T-cell (primary cell): ENCODE data around the gene RGN. TPM values are rescaled to one million over a fixed set of nuclear protein-coding genes. Genes with fewer than 3 reads are reported as not detected.
"Not testable (repeated sequence)": the region's sequence is repeated elsewhere in the genome, so short reads cannot be mapped to it uniquely, and the experiment has no call there.

ENCODE experiments used
- ATAC-seq, 4 experiments: fragments of 200-7000 bp in 3 of 4; fragments of 150-1000 bp in 1 of 4; cut with Tn5 transposase; replicated peaks in 1 of 4; 1 replicate in 3 of 4; 2 replicates in 1 of 4; pipeline ENCODE4 v1.10.0; 2021; ENCODE audit warnings: moderate library complexity in 3 of 4, mild to moderate bottlenecking in 2 of 4, moderate number of reproducible peaks in 1 of 4
- CTCF ChIA-PET, 2 donors: fragments of 300-600 bp; sonication (Branson Sonifier 250); formaldehyde crosslinking; loops; one replicate each; lab custom pipeline; 2022; ENCODE audit warnings: antibody characterized with exemption in 2 of 2; lab: Charles Lee
- POLR2A ChIA-PET, 2 donors: fragments of 300-600 bp; sonication (Branson Sonifier 250); formaldehyde crosslinking; loops; one replicate each; lab custom pipeline; 2022; ENCODE audit warnings: antibody characterized with exemption in 2 of 2; lab: Charles Lee
- DNase-seq, 35 experiments: peaks; one replicate each; pipeline versions ENCODE4 v3.0.0 to v3.0.0-alpha.2; 2013 to 2023
- H3K27ac ChIP-seq: one replicate; pipeline ENCODE4 v1.5.1; 2013; ENCODE audit warnings: low read length
- H3K27me3 ChIP-seq, 2 experiments: replicated peaks in 1 of 2; 1 replicate in 1 of 2; 2 replicates in 1 of 2; pipeline versions ENCODE4 v1.6.1 to v1.7.0; 2013; ENCODE audit warnings: low read length in 1 of 2, mixed read lengths in 1 of 2; ENCODE audit not compliant: control insufficient read depth in 2 of 2, insufficient read depth in 2 of 2; ENCODE audit errors: extremely low read depth in 1 of 2
- H3K36me3 ChIP-seq, 2 donors: 1 replicate in 1 of 2; 2 replicates in 1 of 2; pipeline versions ENCODE4 v1.6.1 to v1.7.0; 2013; ENCODE audit warnings: low read length in 1 of 2; ENCODE audit not compliant: control insufficient read depth in 2 of 2, insufficient read depth in 1 of 2; ENCODE audit errors: extremely low read depth in 1 of 2
- H3K4me1 ChIP-seq, 2 experiments: 1 replicate in 1 of 2; 2 replicates in 1 of 2; pipeline versions ENCODE4 v1.6.1 to v1.7.0; 2013; ENCODE audit warnings: low read length in 2 of 2, mixed read lengths in 1 of 2; ENCODE audit not compliant: insufficient read depth in 2 of 2, control insufficient read depth in 1 of 2; ENCODE audit errors: extremely low read depth in 1 of 2
- H3K4me3 ChIP-seq, 2 donors: 1 replicate in 1 of 2; 2 replicates in 1 of 2; pipeline versions ENCODE4 v1.5.1 to v1.7.0; 2013; ENCODE audit warnings: mild to moderate bottlenecking in 2 of 2, low read length in 1 of 2, moderate library complexity in 1 of 2; ENCODE audit not compliant: control insufficient read depth in 1 of 2; ENCODE audit errors: extremely low read depth in 1 of 2
- H3K9me3 ChIP-seq: 2 replicates; pipeline ENCODE4 v1.7.0; 2013
- H3K27ac Mint-ChIP-seq, 2 donors: one replicate each; pipeline ENCODE4 v1.8.0; 2020 to 2021; ENCODE audit warnings: mild to moderate bottlenecking in 2 of 2, mixed read lengths in 2 of 2
- H3K27me3 Mint-ChIP-seq, 2 donors: one replicate each; pipeline ENCODE4 v1.8.0; 2021 to 2022; ENCODE audit warnings: mixed read lengths in 2 of 2
- H3K36me3 Mint-ChIP-seq: one replicate; pipeline ENCODE4 v1.8.0; 2021; ENCODE audit warnings: mixed read lengths
- H3K4me1 Mint-ChIP-seq, 3 donors: one replicate each; pipeline ENCODE4 v1.8.0; 2020 to 2022; ENCODE audit warnings: mixed read lengths in 3 of 3, mild to moderate bottlenecking in 1 of 3
- H3K4me3 Mint-ChIP-seq, 3 donors: one replicate each; pipeline ENCODE4 v1.8.0; 2020 to 2022; ENCODE audit warnings: mild to moderate bottlenecking in 3 of 3, mixed read lengths in 3 of 3, moderate library complexity in 3 of 3
- H3K9me3 Mint-ChIP-seq, 3 donors: one replicate each; pipeline ENCODE4 v1.8.0; 2020 to 2022; ENCODE audit warnings: mixed read lengths in 3 of 3
- WGBS: methylation state at CpG from one replicate; pipeline ENCODE4 v1.1.5; 2013; ENCODE audit warnings: missing lambda C conversion rate; ENCODE audit not compliant: insufficient coverage; 5-methylcytosine and 5-hydroxymethylcytosine counted together
- total RNA-seq, 35 experiments: library from RNA in 6 of 35; stranded (reverse) in 6 of 35; fragments of 120-200 nt in 1 of 35; gene quantifications; one replicate each; pipeline versions ENCODE4 v1.2.1 to v1.2.4 and lab custom pipeline; 2013 to 2026

The RGN gene
- total RNA-seq, 5 donors from 2014 or later (not counting 1 experiment from before 2014, with no cell fraction given): 0.32 TPM; not detected in 4

DNA sequence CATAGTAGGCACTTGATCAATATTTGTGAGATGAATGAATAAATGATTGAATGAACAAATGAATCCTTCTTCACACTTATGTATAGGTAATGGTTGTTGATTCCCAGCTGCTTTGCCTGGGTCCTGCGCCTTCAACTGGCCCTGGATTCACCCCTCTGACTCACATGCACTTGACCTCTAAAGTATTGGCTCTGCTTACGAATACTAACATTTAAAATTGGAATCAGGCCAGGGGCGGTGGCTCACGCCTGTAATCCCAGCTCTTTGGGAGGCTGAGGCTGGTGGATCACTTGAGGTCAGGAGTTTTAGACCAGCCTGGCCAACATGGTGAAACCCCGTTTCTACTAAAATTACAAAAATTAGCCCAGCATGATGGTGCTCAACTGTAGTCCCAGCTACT lies 57.4 kb downstream of the RGN start:
- WGBS: 100% methylated on average over 1 of the region's 5 CpGs
- CTCF ChIA-PET, H3K9me3 Mint-ChIP-seq, H3K4me1 ChIP-seq, H3K27me3 Mint-ChIP-seq, H3K36me3 ChIP-seq, H3K4me3 ChIP-seq, H3K9me3 ChIP-seq, H3K4me3 Mint-ChIP-seq, ATAC-seq, H3K27me3 ChIP-seq, POLR2A ChIA-PET, H3K36me3 Mint-ChIP-seq, H3K4me1 Mint-ChIP-seq, H3K27ac ChIP-seq, H3K27ac Mint-ChIP-seq, DNase-seq: not testable (repeated sequence)

DNA sequence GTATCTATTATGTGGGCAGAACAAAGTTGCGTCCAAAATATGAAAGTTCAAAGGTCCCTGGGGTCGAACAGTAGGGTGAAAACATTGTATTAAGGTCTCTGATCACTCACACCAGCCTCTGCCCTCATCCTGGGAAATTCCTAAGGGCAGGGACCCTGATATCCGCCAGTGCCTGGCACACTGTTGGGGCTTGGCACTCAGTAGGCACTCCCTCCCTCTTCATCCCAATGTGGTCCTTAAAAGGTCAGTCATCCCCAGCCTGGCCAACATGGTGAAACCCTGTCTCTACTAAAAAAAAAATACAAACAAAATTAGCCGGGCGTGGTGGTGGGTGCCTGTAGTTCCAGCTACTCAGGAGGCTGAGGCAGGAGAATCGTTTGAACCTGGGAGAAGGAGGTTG lies 59.9 kb downstream of the RGN start:
- H3K4me1 Mint-ChIP-seq: peaks cover 5 to 13% (median 8%) of the 10 kb centered on the region in 3 donors
- no peaks in the 10 kb centered on the region for H3K27me3 ChIP-seq
- H3K4me3 Mint-ChIP-seq: no peak overlapping the region
- ChIA-PET CTCF (no interaction called here), POLR2A (no interaction called here)
- DNase-seq: no peak
- no peaks in the 10 kb centered on the region for H3K27me3 Mint-ChIP-seq
- no peaks in the 10 kb centered on the region for H3K9me3 ChIP-seq
- no peak for ATAC-seq
- H3K36me3 ChIP-seq: peaks cover 0 to 6% of the 10 kb centered on the region in 2 donors
- H3K4me3 ChIP-seq: no peak overlapping the region
- no peak overlapping the region for H3K27ac Mint-ChIP-seq
- 100% methylated on average over 1 of the region's 6 CpGs for WGBS
- H3K27ac ChIP-seq: no peak overlapping the region
- H3K36me3 Mint-ChIP-seq: peaks cover 21% of the 10 kb centered on the region
- peaks cover 0 to 1% of the 10 kb centered on the region in 2 experiments for H3K4me1 ChIP-seq
- H3K9me3 Mint-ChIP-seq: no peaks in the 10 kb centered on the region

Other genes with a start within 250 kb of the RGN start
- 1 to 10 TPM; 3.5 to 7.2 (median 6.7) TPM for gene RP2, start 241.4 kb upstream of the RGN start, total RNA-seq
- gene JADE3, start 166.0 kb upstream of the RGN start, total RNA-seq: 1 to 10 TPM in 3 of 5 donors, under 1 TPM in 2; 0.21 to 1.3 (median 1.0) TPM
- 10 to 100 TPM; 52.9 to 64.1 (median 57.8) TPM for gene NDUFB11, start 66.3 kb downstream of the RGN start, total RNA-seq
- 10 to 100 TPM; 37.3 to 60.3 (median 55.8) TPM for gene RBM10, start 66.8 kb downstream of the RGN start, total RNA-seq
- 100 to 1,000 TPM; 116 to 177 (median 149) TPM for gene UBA1, start 115.4 kb downstream of the RGN start, total RNA-seq
- 100 to 1,000 TPM in 2 of 5 donors, 10 to 100 TPM in 3; 54.7 to 139 (median 60.4) TPM for gene CDK16, start 140.2 kb downstream of the RGN start, total RNA-seq
- 100 to 1,000 TPM in 1 of 5 donors, 10 to 100 TPM in 4; 72.3 to 122 (median 85.5) TPM for gene USP11, start 154.6 kb downstream of the RGN start, total RNA-seq